Tibial nerve (tissue), 4 donors: ENCODE data around the gene BACE2. TPM values are rescaled to one million over a fixed set of nuclear protein-coding genes. Genes with fewer than 3 reads are reported as not detected.

Experiments used
- DNase-seq, 2 donors: peaks; one replicate each; pipeline ENCODE4 v3.0.0-alpha.2; 2019; ENCODE audit warnings: low spot score in 2 of 2
- H3K27ac ChIP-seq, 4 donors: fragments of 200-600 bp; sonication (generic) in 3 of 4; one replicate each; pipeline ENCODE4 v1.5.1; 2017 to 2019; ENCODE audit warnings: mild to moderate bottlenecking in 1 of 4
- H3K27me3 ChIP-seq, 2 donors: fragments of 200-600 bp; sonication (generic) in 1 of 2; one replicate each; pipeline versions ENCODE4 v1.5.1 to v1.6.0; 2017 to 2019
- H3K36me3 ChIP-seq, 3 donors: fragments of 200-600 bp; sonication (generic); one replicate each; pipeline ENCODE4 v1.5.1; 2018 to 2019
- H3K4me1 ChIP-seq, 4 donors: fragments of 200-600 bp; sonication (generic) in 3 of 4; one replicate each; pipeline ENCODE4 v1.5.1; 2017 to 2019
- H3K4me3 ChIP-seq, 4 donors: fragments of 200-600 bp; sonication (generic) in 3 of 4; one replicate each; pipeline ENCODE4 v1.5.1; 2017 to 2019; ENCODE audit warnings: mild to moderate bottlenecking in 1 of 4, moderate library complexity in 1 of 4
- H3K9me3 ChIP-seq, 4 donors: fragments of 200-600 bp; sonication (generic) in 3 of 4; one replicate each; pipeline ENCODE4 v1.5.1; 2017 to 2019
- CTCF ChIP-seq, 5 experiments: fragments of 200-600 bp in 3 of 5; fragments of 450-650 bp in 2 of 5; sonication (generic) in 3 of 5; IDR thresholded peaks; one replicate each; pipeline ENCODE4 v1.5.1; 2016 to 2019; ENCODE audit warnings: antibody characterized with exemption in 5 of 5, mild to moderate bottlenecking in 3 of 5, moderate library complexity in 2 of 5
- EP300 ChIP-seq, 2 donors: sonication (generic); formaldehyde crosslinking; IDR thresholded peaks; one replicate each; pipeline ENCODE4 v1.6.1; 2017; ENCODE audit warnings: antibody characterized with exemption in 2 of 2, mild to moderate bottlenecking in 1 of 2
- POLR2A ChIP-seq, 2 donors: fragments of 450-650 bp; IDR thresholded peaks; one replicate each; pipeline ENCODE4 v1.6.1; 2017; ENCODE audit warnings: antibody characterized with exemption in 2 of 2, mild to moderate bottlenecking in 2 of 2, moderate library complexity in 2 of 2
- WGBS, 2 donors: methylation state at CpG; one replicate each; pipeline ENCODE4 v1.1.5; 2018; 5-methylcytosine and 5-hydroxymethylcytosine counted together
- total RNA-seq, 4 donors: library from RNA; depleted of rRNA; stranded (reverse); fragments of >200 nt; gene quantifications; one replicate each; pipeline ENCODE4 v1.1.0, GENCODE V29; 2016

BACE2 gene
- total RNA-seq, 4 donors from 2014 or later = 69.5 to 96.9 (median 79.2) TPM

DNA sequence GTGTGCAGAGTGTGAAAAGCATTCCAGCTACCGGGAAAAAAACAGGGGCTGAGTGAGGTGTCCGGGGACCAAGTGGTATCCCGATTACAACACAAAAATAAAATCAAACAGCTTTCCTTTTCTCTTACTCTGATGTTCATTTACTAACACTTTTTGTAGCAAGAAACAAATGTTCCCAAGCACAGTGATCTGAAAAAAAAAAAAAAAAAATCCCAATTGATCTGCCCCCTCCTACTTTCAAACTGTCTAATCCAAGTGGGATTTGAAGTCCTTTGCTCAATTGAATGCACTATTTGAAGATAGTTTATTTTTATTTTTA lies 1.3 kb downstream of the BACE2 start:
- 1 to 3% methylated on average over 3 of the region's 3 CpGs for WGBS, 2 donors
- Histone ChIP-seq H3K4me1 (peaks cover 0 to 59% (median 15%) of the 10 kb centered on the region in 4 donors), H3K27me3 (no peaks in the 10 kb centered on the region), H3K36me3 (no peaks in the 10 kb centered on the region), H3K9me3 (no peaks in the 10 kb centered on the region), H3K4me3 (peak overlapping the region; percentile 76 to 92 (median 86)), H3K27ac (peak overlapping the region; percentile 89 to 98 (median 93))
- no peak for DNase-seq
- no peak for TF ChIP-seq POLR2A (IDR thresholded peaks at IDR 0.05)
- no peak for TF ChIP-seq CTCF (IDR thresholded peaks at IDR 0.05)

DNA sequence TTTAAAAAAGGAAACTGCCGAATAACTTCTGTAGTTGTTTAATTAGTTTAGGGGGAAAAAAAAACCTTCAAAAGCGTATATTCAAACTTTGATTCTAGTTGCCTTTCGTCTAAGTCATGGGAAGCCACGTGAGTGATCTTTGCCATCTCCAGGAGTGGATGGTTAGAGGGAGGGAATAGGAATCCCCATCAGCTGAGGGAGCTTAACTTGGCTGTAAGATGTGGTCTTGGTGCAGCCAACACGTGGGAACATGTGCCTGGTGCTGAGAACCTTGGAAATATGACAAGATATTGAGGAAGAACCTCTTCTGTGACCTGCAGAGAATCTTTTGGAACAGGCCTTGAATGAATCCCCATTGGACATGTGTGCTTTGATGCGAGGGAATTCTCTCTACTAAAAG lies 1.7 kb downstream of the BACE2 start:
- H3K4me3 ChIP-seq = peak overlapping the region in 2 of 4 donors; percentile 76 to 92
- WGBS, 2 donors = 41 to 43% methylated on average over 6 of the region's 6 CpGs
- TF ChIP-seq POLR2A (IDR thresholded peaks at IDR 0.05) (no peak), EP300 (IDR thresholded peaks at IDR 0.05) (peak in 1 of 2 donors; percentile 48), CTCF (IDR thresholded peaks at IDR 0.05) (no peak)
- H3K4me1 ChIP-seq = peaks cover 0 to 64% (median 15%) of the 10 kb centered on the region in 4 donors
- no peaks in the 10 kb centered on the region for H3K36me3 ChIP-seq
- H3K9me3 ChIP-seq = no peaks in the 10 kb centered on the region
- DNase-seq = no peak
- H3K27me3 ChIP-seq = no peaks in the 10 kb centered on the region
- H3K27ac ChIP-seq = peak overlapping the region; percentile 89 to 98 (median 93)

DNA sequence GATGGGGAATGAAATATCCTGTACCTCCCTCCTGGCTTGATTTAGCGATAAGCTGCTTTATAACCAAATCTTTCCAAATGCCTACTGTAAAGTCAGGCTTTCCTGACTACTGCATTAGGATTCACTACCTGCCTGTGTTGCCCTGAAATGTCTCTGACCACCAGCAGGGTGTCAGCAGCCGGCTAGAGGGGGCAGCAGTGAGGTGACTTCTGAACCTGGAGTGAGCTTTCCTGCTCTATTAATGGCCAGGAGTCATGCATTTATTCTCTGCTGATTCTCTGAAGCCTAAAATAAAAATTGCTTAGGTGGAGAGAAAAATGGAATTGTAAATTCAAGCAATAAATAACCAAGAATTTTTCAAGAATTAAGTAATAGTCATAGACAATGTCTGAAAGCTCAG lies 2.5 kb downstream of the BACE2 start:
- TF ChIP-seq POLR2A (IDR thresholded peaks at IDR 0.05) (no peak), EP300 (IDR thresholded peaks at IDR 0.05) (no peak), CTCF (IDR thresholded peaks at IDR 0.05) (peak; percentile 37 to 60 (median 41))
- Histone ChIP-seq H3K4me1 (peaks cover 0 to 71% (median 15%) of the 10 kb centered on the region in 4 donors), H3K27me3 (no peaks in the 10 kb centered on the region), H3K27ac (peak overlapping the region in 3 of 4 donors; percentile 9 to 98 (median 94)), H3K4me3 (no peak overlapping the region), H3K9me3 (no peaks in the 10 kb centered on the region), H3K36me3 (no peaks in the 10 kb centered on the region)
- 37 to 42% methylated on average over 2 of the region's 2 CpGs for WGBS, 2 donors
- DNase-seq = peak in 1 of 2 donors; percentile 18

- Histone ChIP-seq H3K27me3 (no peaks in the 10 kb centered on the region), H3K4me3 (no peak overlapping the region), H3K36me3 (no peaks in the 10 kb centered on the region), H3K9me3 (no peaks in the 10 kb centered on the region), H3K27ac (peak overlapping the region; percentile 9 to 98 (median 68)), H3K4me1 (peaks cover 0 to 75% (median 15%) of the 10 kb centered on the region in 4 donors)
- TF ChIP-seq EP300 (IDR thresholded peaks at IDR 0.05) (peak in 1 of 2 donors; percentile 82), CTCF (IDR thresholded peaks at IDR 0.05) (no peak), POLR2A (IDR thresholded peaks at IDR 0.05) (peak in 1 of 2 donors; percentile 56)
- peak in 1 of 2 donors; percentile 17 for DNase-seq
- WGBS, 2 donors = 52 to 54% methylated on average over 15 of the region's 15 CpGs
Measured at GRCh38 chr21:41170859-41171609, 3.1 kb downstream of the BACE2 start.

- Histone ChIP-seq H3K27ac (peak overlapping the region in 2 of 4 donors; percentile 34 to 52), H3K27me3 (no peaks in the 10 kb centered on the region), H3K9me3 (no peaks in the 10 kb centered on the region), H3K4me1 (peaks cover 0 to 89% (median 28%) of the 10 kb centered on the region in 4 donors), H3K4me3 (no peak overlapping the region), H3K36me3 (no peaks in the 10 kb centered on the region)
- no peak for DNase-seq
- TF ChIP-seq POLR2A (IDR thresholded peaks at IDR 0.05) (no peak), CTCF (IDR thresholded peaks at IDR 0.05) (no peak), EP300 (IDR thresholded peaks at IDR 0.05) (no peak)
- WGBS, 2 donors = 92 to 93% methylated on average over 6 of the region's 6 CpGs
Measured at GRCh38 chr21:41175080-41175479, 7.1 kb downstream of the BACE2 start.
